ENCODE measurements around the gene CUL4B. TPM values are rescaled to one million over a fixed set of nuclear protein-coding genes. Genes with fewer than 3 reads are reported as not detected.
"Not testable (repeated sequence)": the region's sequence is repeated elsewhere in the genome, so short reads cannot be mapped to it uniquely, and the experiment has no call there.

Gene CUL4B
- total and polyA plus RNA-seq, 12 donors, result 8.2 to 24.1 (median 19.0) TPM

DNA sequence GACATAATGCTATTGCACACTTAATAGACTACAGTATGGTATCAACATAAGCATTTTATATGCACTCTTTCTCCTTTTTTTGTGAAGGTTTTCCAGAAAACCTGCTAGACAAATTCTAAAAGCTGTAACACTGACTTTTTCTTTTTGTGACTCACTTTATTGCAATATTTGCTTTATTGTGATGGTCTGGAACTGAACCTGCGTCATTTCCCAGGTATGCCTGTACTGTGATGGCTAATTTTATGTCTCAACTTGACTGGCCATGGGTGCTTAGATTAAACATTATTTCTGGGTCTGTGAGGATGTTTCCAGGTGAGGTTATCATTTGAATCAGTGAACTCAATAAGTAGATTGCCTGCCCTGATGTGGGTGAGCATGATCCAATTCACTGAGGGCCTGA lies 56.2 kb downstream of the CUL4B start:
- no peaks in the 10 kb centered on the region for H3K27me3 ChIP-seq
- H3K36me3 ChIP-seq, result no peaks in the 10 kb centered on the region
- no peak overlapping the region for H3K4me3 ChIP-seq
- DNase-seq, result no peak
- WGBS, 2 donors, result 91 to 100% methylated on average over 1 of the region's 1 CpG
- TF ChIP-seq CTCF (IDR thresholded peaks at IDR 0.05), result no peak
- intact Hi-C loops (cut with DNase I), result loop anchor here in 1 of 10 donors (10.0 kb wide), 1 partner anchor 260 kb away; no protein-coding TSS in a partner anchor
- no peaks in the 10 kb centered on the region for H3K4me1 ChIP-seq
- ATAC-seq, result no peak
- H3K27ac ChIP-seq, result no peak overlapping the region
- H3K9me3 ChIP-seq, result no peaks in the 10 kb centered on the region

DNA sequence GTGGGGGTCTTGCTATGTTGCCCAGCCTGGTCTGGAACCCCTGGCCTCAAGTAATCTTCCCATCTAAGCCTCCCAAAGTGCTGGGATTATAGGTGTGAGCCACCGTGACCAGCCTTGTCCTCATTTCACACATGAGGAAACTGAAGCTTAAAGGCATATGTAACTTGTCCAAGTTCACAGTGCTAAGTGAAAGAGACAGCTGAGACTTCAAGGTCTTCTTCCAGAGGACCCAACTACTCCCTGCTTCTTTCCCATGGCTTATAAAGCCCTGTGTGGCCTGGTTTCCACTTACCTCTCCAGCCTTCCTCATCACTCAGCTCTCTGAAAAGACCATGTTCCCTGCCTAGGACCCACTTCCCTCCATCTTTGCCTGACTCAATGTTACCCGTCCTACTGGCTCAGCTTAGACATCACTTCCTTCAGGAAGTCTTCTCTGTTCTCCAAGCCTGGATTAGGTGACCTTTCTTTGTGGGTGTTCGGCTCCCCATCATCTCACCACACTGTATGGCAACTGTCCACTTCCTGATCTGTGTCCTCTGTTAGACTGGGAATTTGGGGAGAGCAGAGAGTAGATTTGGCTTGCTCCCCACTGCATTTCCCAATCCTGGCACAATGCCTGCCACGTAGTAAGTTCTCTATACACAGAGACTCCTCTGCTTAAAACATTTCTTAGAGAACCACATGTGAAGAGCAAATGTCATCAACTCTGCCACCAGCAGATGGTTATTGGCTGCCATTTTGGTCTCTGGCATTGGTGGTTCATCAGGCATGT lies 61.3 kb downstream of the CUL4B start:
- intact Hi-C loops (cut with DNase I), result loop anchor here (2.0 to 10.0 kb wide), 8 partner anchors 163 to 1075 kb away; no protein-coding TSS in a partner anchor
- Histone ChIP-seq H3K27ac (no peak overlapping the region), H3K4me3 (no peak overlapping the region), H3K9me3 (no peaks in the 10 kb centered on the region), H3K36me3 (no peaks in the 10 kb centered on the region), H3K27me3 (no peaks in the 10 kb centered on the region), H3K4me1 (peaks cover 0 to 3% (median 0%) of the 10 kb centered on the region in 9 donors)
- ATAC-seq (no peak), DNase-seq (peak in 1 of 2 donors; percentile 11)
- WGBS, 2 donors, result 54 to 71% methylated on average over 4 of the region's 4 CpGs
- TF ChIP-seq CTCF (IDR thresholded peaks at IDR 0.05), result no peak

GRCh38 chrX:120490119-120490518 lies 70.6 kb downstream of the CUL4B start:
- WGBS, 2 donors, result 83 to 97% methylated on average over 2 of the region's 2 CpGs
- not testable (repeated sequence) for DNase-seq, H3K4me1 ChIP-seq, ATAC-seq, H3K27ac ChIP-seq, H3K36me3 ChIP-seq, H3K27me3 ChIP-seq, H3K9me3 ChIP-seq, H3K4me3 ChIP-seq
- intact Hi-C loops (cut with DNase I), result loop anchor here in 7 of 10 donors (10.0 kb wide), 4 partner anchors 175 to 1085 kb away; no protein-coding TSS in a partner anchor

DNA sequence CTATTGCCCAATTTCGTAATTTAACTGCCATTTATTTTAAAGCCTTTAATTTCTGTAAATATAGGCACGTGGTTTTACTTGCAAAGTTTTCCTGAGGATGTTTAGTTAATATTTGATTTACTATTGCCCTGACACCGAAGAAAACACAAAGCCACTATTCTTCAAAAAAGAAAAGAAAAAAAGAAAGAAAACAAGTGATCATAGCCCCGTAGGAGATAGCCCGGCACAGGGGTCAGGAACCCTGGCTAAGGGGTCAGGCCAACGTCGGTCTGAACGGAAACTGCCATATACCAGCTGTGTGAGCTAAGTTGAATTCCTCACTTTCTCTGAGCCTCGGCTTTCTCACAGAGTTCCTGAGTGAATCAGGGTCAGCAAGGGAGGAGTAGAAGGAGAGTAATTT lies 74.0 kb downstream of the CUL4B start:
- Histone ChIP-seq H3K9me3 (no peaks in the 10 kb centered on the region), H3K4me1 (peaks cover 0 to 10% (median 4%) of the 10 kb centered on the region in 9 donors), H3K36me3 (no peaks in the 10 kb centered on the region), H3K4me3 (peak overlapping the region in 1 of 10 donors; percentile 30), H3K27ac (peak overlapping the region in 4 of 10 donors; percentile 82 to 92 (median 89)), H3K27me3 (no peaks in the 10 kb centered on the region)
- DNase-seq, result no peak
- no peak for TF ChIP-seq CTCF (IDR thresholded peaks at IDR 0.05)
- no peak for ATAC-seq
- intact Hi-C loops (cut with DNase I), result loop anchor here in 1 of 10 donors (10.0 kb wide), 1 partner anchor 242 kb away; no protein-coding TSS in a partner anchor
- 71 to 75% methylated on average over 9 of the region's 9 CpGs for whole genome bisulfite sequencing, 2 donors

Data from heart right ventricle (tissue), 16 donors.